Muscle layer of duodenum (tissue), 2 donors: ENCODE data around the gene NXPE4.
"Not testable (repeated sequence)": the region's sequence is repeated elsewhere in the genome, so short reads cannot be mapped to it uniquely, and the experiment has no call there.

Experiments used
- H3K27ac ChIP-seq: one replicate; pipeline ENCODE4 v1.7.0; 2013; ENCODE audit warnings: mild to moderate bottlenecking, low read length
- H3K27me3 ChIP-seq: one replicate; pipeline ENCODE4 v1.7.0; 2013; ENCODE audit warnings: low read depth, mild to moderate bottlenecking, control low read depth, low read length
- H3K36me3 ChIP-seq, 2 donors: one replicate each; pipeline ENCODE4 v1.7.0; 2013; ENCODE audit warnings: low read length in 2 of 2, control low read depth in 1 of 2, mild to moderate bottlenecking in 1 of 2; ENCODE audit not compliant: insufficient read depth in 2 of 2, control insufficient read depth in 1 of 2
- H3K4me1 ChIP-seq, 2 donors: one replicate each; pipeline ENCODE4 v1.7.0; 2013; ENCODE audit warnings: low read length in 2 of 2, mild to moderate bottlenecking in 2 of 2, control low read depth in 1 of 2, moderate library complexity in 1 of 2; ENCODE audit not compliant: insufficient read depth in 2 of 2, control insufficient read depth in 1 of 2
- H3K4me3 ChIP-seq, 2 donors: one replicate each; pipeline ENCODE4 v1.7.0; 2013; ENCODE audit warnings: low read length in 2 of 2, low read depth in 1 of 2, mild to moderate bottlenecking in 1 of 2
- H3K9me3 ChIP-seq, 2 donors: one replicate each; pipeline ENCODE4 v1.7.0; 2013; ENCODE audit warnings: low read length in 2 of 2, control low read depth in 1 of 2, mild to moderate bottlenecking in 1 of 2; ENCODE audit not compliant: control insufficient read depth in 1 of 2
- donor health status: healthy.

The NXPE4 gene

DNA sequence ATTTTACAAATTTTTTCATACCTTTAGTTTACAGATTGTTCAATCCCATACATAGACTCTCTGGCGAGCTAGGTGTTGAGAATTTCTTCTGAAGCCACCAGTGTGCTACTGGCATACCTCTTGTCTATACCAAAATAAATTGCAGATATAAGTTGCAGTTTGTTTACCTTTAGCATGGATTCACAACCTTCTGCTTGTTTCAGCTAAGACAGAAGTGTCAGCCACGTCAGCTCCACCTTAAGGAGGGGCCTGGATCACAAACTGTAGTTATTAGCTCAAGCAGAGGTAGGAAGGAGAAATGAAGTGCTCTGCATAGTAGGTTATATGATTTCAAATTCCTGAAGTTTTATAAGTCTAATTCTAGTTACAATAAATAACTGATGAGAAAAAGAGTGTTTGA is at the start of gene NXPE4:
TSS of gene NXPE4 (minus strand) at position 216 of the 400 bp plus-strand sequence. CDS start 1,027 bp downstream, outside the sequence.
- no peaks in the 10 kb centered on the region for H3K36me3 ChIP-seq
- H3K9me3 ChIP-seq, result no peaks in the 10 kb centered on the region
- H3K4me3 ChIP-seq, result no peak within 1 kb of the TSS
- no peaks in the 10 kb centered on the region for H3K27me3 ChIP-seq
- H3K4me1 ChIP-seq, result no peaks in the 10 kb centered on the region
- no peak within 1 kb of the TSS for H3K27ac ChIP-seq

DNA sequence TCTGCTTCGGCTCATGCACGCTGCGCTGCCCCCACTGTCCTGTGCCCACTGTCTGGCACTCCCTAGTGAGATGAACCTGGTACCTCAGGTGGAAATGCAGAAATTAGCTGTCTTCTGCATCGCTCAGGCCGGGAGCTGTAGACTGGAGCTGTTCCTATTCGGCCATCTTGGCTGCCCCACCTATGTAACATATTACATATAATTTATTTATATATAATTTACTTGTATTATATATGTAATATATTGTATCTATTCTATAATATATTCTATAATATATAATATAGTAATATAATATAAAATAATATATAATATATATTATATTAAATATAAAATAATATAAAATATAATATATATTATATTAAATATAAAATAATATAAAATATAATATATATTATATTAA is 43.9 kb upstream of the NXPE4 start:
- not testable (repeated sequence) for H3K4me3 ChIP-seq, H3K36me3 ChIP-seq, H3K9me3 ChIP-seq

DNA sequence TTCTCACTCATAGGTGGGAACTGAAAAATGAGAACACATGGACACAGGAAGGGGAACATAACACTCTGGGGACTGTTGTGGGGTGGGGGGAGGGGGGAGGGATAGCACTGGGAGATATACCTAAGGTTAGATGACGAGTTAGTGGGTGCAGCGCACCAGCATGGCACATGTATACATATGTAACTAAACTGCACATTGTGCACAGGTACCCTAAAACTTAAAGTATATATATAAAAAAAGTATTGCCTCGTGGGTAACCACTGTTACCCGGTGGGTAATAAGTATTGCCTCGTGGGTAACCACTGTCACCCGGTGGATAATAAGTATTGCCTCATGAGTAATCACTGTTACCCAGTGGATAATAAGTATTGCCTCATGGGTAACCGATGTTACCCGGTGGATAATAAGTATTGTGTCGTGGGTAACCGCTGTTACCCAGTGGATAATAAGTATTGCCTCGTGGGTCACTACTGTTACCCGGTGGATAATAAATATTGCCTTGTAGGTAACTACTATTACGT is 35.9 kb upstream of the NXPE4 start:
- H3K27me3 ChIP-seq, H3K27ac ChIP-seq, H3K9me3 ChIP-seq, H3K36me3 ChIP-seq, H3K4me3 ChIP-seq, H3K4me1 ChIP-seq: not testable (repeated sequence)

More for the DNA sequence above, 43.9 kb upstream of the NXPE4 start:
- not testable (repeated sequence) for H3K27ac ChIP-seq, H3K27me3 ChIP-seq, H3K4me1 ChIP-seq

DNA sequence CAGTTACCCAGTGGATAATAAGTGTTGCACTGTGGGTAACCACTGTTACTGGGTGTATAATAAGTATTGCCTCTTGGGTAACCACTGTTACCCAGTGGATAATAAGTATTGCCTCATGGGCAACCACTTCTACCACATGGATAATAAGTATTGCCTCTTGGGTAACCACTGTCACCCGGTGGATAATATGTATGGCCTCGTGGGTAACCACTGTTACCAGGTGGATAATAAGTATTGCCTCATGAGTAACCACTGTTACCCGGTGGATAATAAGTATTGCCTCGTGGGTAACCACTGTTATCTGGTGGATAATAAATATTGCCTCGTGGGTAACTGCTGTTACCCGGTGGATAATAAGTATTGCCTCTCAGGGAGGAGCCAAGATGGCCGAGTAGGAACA is 29.7 kb upstream of the NXPE4 start:
- Histone ChIP-seq H3K4me3 (no peak overlapping the region), H3K9me3 (peaks cover 0 to 7% of the 10 kb centered on the region in 2 donors), H3K36me3 (no peaks in the 10 kb centered on the region), H3K4me1 (no peaks in the 10 kb centered on the region), H3K27me3 (no peaks in the 10 kb centered on the region), H3K27ac (no peak overlapping the region)

DNA sequence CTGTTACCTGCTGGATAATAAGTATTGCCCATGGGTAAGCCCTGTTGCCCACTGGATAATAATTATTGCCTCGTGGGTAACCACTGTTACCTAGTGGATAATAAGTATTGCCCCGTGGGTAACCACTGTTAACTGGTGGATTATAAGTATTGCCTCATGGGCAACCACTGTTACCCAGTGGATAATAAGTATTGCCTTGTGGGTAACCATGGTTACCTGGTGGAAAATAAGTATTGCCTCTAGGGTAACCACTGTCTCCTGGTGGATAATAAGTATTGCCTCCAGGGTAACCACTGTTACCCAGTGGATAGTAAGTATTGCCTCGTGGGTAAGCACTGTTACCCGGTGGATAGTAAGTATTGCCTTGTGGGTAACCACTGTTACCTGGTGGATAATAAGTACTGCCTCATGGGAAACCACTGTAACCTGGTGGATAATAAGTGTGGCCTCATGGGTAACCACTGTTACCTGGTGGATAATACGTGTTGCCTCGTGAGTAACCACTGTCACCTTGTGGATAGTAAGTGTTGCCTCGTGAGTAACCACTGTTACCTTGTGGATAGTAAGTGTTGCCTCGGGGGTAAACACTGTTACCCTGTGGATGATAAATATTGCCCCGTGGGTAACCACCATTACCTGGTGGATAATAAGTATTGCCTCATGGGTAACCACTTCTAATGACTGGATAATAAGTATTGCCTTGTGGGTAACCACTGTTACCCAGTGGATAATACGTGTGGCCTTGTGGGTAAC is 29.0 kb upstream of the NXPE4 start:
- peaks cover 0 to 7% of the 10 kb centered on the region in 2 donors for H3K9me3 ChIP-seq
- no peaks in the 10 kb centered on the region for H3K4me1 ChIP-seq
- no peak overlapping the region for H3K4me3 ChIP-seq
- no peaks in the 10 kb centered on the region for H3K36me3 ChIP-seq
- no peaks in the 10 kb centered on the region for H3K27me3 ChIP-seq
- no peak overlapping the region for H3K27ac ChIP-seq

DNA sequence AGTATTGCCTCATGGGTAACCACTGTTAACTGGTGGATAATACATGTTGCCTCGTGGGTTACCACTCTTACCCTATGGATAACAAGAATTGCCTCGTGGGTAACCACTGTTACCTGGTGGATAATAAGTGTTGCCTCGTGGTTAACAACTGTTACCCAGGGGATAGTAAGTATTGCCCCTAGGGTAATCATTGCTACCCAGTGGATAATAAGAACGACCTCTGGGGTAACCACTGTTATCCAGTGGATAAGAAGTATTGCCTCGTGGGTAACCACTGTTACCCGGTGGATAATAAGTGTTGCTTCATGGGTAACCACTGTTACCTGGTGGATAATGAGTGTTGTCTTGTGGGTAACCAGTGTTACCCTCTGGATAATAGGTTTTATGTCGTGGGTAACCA is 28.1 kb upstream of the NXPE4 start:
- Histone ChIP-seq H3K36me3 (no peaks in the 10 kb centered on the region), H3K27ac (no peak overlapping the region), H3K27me3 (no peaks in the 10 kb centered on the region), H3K4me1 (no peaks in the 10 kb centered on the region), H3K9me3 (peaks cover 0 to 7% of the 10 kb centered on the region in 2 donors), H3K4me3 (no peak overlapping the region)

DNA sequence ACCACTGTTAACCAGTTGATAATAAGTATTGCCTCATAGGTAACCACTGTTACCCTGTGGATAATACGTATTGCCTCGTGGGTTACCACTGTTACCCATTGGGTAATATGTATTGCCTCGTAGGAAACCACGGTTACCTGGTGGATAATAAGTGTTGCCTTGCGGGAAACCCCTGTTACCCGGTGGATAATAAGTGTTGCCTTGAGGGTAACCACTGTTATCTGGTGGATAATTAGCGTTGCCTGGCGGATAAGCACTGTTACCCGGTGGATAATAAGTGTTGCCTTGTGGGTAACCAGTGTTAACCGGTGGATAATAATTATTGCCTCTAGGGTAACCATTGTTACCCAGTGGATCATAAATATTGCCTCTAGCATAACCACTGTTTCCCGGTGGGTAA is 27.3 kb upstream of the NXPE4 start:
- Histone ChIP-seq H3K9me3 (peaks cover 0 to 7% of the 10 kb centered on the region in 2 donors), H3K36me3 (no peaks in the 10 kb centered on the region), H3K4me3 (no peak overlapping the region), H3K4me1 (no peaks in the 10 kb centered on the region), H3K27ac (no peak overlapping the region), H3K27me3 (no peaks in the 10 kb centered on the region)

DNA sequence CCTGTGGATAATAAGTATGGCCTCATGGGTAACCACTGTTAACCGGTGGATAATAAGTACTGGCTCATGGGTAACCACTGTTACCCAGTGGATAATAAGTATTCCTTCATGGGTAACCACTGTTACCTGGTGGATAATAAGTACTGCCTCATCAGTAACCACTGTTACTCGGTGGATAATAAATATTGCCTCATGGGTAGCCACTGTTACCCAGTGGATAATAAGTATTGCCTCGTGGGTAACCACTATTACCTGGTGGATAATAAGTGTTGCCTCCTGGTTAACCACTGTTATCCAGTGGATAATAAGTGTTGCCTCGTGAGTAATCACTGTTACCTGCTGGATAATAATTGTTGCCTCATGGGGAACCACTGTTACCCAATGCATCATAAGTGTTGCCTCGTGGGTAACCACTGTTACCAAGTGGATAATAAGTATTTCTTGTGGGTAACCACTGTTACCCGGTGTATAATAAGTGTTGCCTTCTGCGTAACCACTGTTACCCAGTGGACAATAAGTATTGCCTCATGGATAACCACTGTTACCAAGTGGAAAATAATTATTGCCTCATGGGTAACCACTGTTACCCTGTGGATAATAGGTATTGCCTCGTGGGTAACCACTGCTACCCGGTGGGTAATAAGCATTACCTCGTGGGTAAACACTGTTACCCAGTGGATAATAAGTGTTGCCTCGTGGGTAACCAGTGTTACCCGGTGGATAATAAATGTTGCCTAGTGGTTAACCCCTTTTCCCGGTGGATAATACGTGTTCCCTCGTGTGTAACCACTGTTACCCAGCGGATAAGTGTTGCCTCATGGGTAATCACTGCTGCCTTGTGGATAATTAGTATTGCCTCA is 26.6 kb upstream of the NXPE4 start:
- no peaks in the 10 kb centered on the region for H3K4me1 ChIP-seq
- no peaks in the 10 kb centered on the region for H3K36me3 ChIP-seq
- H3K27me3 ChIP-seq, result no peaks in the 10 kb centered on the region
- H3K9me3 ChIP-seq, result peaks cover 0 to 10% of the 10 kb centered on the region in 2 donors
- no peak overlapping the region for H3K4me3 ChIP-seq
- H3K27ac ChIP-seq, result no peak overlapping the region

DNA sequence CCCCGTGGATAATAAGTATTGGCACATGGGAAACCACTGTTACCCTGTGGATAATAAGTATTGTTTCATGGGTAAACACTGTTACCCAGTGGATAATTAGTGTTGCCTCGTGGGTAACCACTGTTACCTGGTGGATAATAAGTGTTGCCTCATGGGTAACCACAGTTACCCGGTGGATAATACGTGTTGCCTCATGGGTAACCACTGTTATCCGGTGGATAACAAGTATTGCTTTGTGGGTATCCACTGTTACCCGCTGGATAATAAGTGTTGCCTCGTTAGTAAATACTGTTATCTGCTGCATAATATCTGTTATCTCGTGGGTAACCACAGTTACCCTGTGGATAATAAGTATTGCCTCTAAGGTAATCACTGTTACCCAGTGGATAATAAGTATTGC is 25.5 kb upstream of the NXPE4 start:
- no peaks in the 10 kb centered on the region for H3K36me3 ChIP-seq
- no peaks in the 10 kb centered on the region for H3K4me1 ChIP-seq
- H3K9me3 ChIP-seq, result peaks cover 0 to 10% of the 10 kb centered on the region in 2 donors
- no peak overlapping the region for H3K4me3 ChIP-seq
- no peaks in the 10 kb centered on the region for H3K27me3 ChIP-seq
- H3K27ac ChIP-seq, result no peak overlapping the region

DNA sequence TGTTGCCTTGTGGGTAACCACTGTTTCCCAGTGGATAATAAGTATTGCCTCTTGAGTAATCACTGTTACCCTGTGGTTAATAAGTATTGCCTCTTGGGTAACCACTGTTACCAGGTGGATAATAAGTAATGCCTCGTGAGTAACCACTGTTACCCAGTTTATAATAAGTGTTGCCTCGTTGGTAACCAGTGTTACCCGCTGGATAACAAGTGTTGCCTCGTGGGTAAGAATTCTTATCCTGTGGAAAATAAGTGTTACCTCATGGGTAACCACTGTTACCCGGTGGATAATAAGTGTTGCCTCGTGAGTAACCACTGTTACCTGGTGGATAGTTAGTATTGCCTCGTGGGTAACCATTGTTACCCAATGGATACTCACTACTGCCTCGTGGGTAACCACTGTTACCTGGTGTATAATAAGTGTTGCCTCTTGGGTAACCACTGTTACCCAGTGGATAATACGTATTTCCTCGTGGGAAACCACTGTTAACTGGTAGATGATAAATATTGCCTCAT is 24.1 kb upstream of the NXPE4 start:
- Histone ChIP-seq H3K27ac (no peak overlapping the region), H3K4me3 (no peak overlapping the region), H3K9me3 (peaks cover 0 to 10% of the 10 kb centered on the region in 2 donors), H3K36me3 (no peaks in the 10 kb centered on the region), H3K27me3 (no peaks in the 10 kb centered on the region), H3K4me1 (no peaks in the 10 kb centered on the region)

DNA sequence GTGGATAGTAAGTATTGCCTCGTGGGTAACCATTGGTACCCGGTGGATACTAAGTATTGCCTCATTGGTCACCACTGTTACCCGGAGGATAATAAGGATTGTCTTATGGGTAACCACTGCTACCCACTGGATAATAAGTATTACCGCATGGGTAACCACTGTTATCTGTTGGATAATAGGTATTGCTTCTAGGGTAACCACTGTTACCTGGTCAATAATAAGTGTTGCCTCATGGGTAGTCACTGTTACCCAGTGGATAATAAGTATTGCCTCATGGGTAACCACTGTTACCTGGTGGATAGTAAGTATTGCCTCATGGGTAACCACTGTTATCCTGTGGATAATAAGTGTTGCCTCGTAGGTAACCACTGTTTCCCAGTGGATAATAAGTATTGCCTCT is 22.6 kb upstream of the NXPE4 start:
- no peaks in the 10 kb centered on the region for H3K4me1 ChIP-seq
- no peak overlapping the region for H3K27ac ChIP-seq
- H3K27me3 ChIP-seq, result no peaks in the 10 kb centered on the region

More for the DNA sequence above, 22.6 kb upstream of the NXPE4 start:
- Histone ChIP-seq H3K4me3 (no peak overlapping the region), H3K9me3 (peaks cover 0 to 10% of the 10 kb centered on the region in 2 donors), H3K36me3 (no peaks in the 10 kb centered on the region)
